GM18907 (cell line): ENCODE measurements around the gene FOXC2.

ENCODE experiments used
- ATAC-seq: cut with Tn5 transposase; IDR thresholded peaks from one replicate; pipeline ENCODE4 v1.9.1; 2021; ENCODE audit warnings: mild to moderate bottlenecking, moderate library complexity; ENCODE audit not compliant: unreplicated experiment

Gene FOXC2

GRCh38 chr16:86609115-86609514, 42.5 kb downstream of the FOXC2 start:
- no peak for ATAC-seq

- ATAC-seq = no peak
Observed at GRCh38 chr16:86609661-86610060, 43.0 kb downstream of the FOXC2 start.

GRCh38 chr16:86610779-86611524, 44.3 kb downstream of the FOXC2 start:
- no peak for ATAC-seq

GRCh38 chr16:86611525-86611855, 44.9 kb downstream of the FOXC2 start:
- no peak for ATAC-seq

- no peak for ATAC-seq
Observed at GRCh38 chr16:86611941-86612340, 45.3 kb downstream of the FOXC2 start.

GRCh38 chr16:86614699-86615098, 48.1 kb downstream of the FOXC2 start:
- no peak for ATAC-seq

- no peak for ATAC-seq
Observed at GRCh38 chr16:86616906-86617305, 50.3 kb downstream of the FOXC2 start.

- ATAC-seq = no peak
Observed at GRCh38 chr16:86618431-86619238, 52.0 kb downstream of the FOXC2 start.
